K562 (cell line): ENCODE measurements around the gene AFDN. TPM values are rescaled to one million over a fixed set of nuclear protein-coding genes. Genes with fewer than 3 reads are reported as not detected.

Source experiments
- ATAC-seq: fragments of 200-7000 bp; cut with Tn5 transposase; 3 replicates; pipeline ENCODE4 v1.9.1; 2020; ENCODE audit warnings: moderate library complexity
- BruUV-seq: library from RNA; stranded (reverse); fragments of 400-500 nt; replicated peaks from 2 replicates; lab custom pipeline; 2021; lab: Mats Ljungman, UMichigan
- CTCF ChIA-PET: fragments of 300-600 bp; formaldehyde crosslinking; extraction: SDS; loops from one replicate; lab custom pipeline; 2021; ENCODE audit warnings: low intra/inter-chr PET ratio; lab: Yijun Ruan, JAX
- POLR2A ChIA-PET: fragments of 300-600, 350-650 bp; sonication (Branson Sonifier 250); formaldehyde crosslinking; extraction: SDS; loops from one replicate; lab custom pipeline; 2021; ENCODE audit warnings: antibody characterized with exemption, inconsistent platforms; lab: Yijun Ruan, JAX
- DNase-seq, 4 experiments: peaks; one replicate each; pipeline versions ENCODE4 v3.0.0 to v3.0.0-alpha.2; 2011 to 2018; ENCODE audit warnings: low spot score in 3 of 4, mixed read lengths in 3 of 4; ENCODE audit errors: extremely low read depth in 1 of 4
- FAIRE-seq: peaks from 2 replicates; lab custom pipeline; 2011; peaks lifted over from hg19 to GRCh38; lab: Jason Lieb, UNC
- H2AFZ ChIP-seq: 2 replicates; pipeline ENCODE4 v1.6.0; 2011; ENCODE audit warnings: low read depth, low read length, control low read depth, inconsistent platforms
- H3K27ac ChIP-seq: fragments of 200-600 bp; 3 replicates; pipeline ENCODE4 v1.8.0; 2011; ENCODE audit warnings: low read depth, mild to moderate bottlenecking, control low read depth, inconsistent platforms, low read length, moderate library complexity, mixed read lengths; ENCODE audit errors: extremely low read depth
- H3K27me3 ChIP-seq, 2 experiments: fragments of 300-600 bp in 1 of 2; 2 replicates in 1 of 2; 3 replicates in 1 of 2; pipeline versions ENCODE4 v1.6.0 to v1.8.0; 2011; ENCODE audit warnings: inconsistent platforms in 2 of 2, low read length in 2 of 2, mild to moderate bottlenecking in 1 of 2, mixed read lengths in 1 of 2, moderate library complexity in 1 of 2; ENCODE audit not compliant: control insufficient read depth in 2 of 2, insufficient read depth in 2 of 2
- H3K36me3 ChIP-seq: fragments of 300-600 bp; 3 replicates; pipeline ENCODE4 v1.8.0; 2011; ENCODE audit warnings: mild to moderate bottlenecking, low read length, inconsistent platforms; ENCODE audit not compliant: control insufficient read depth, insufficient read depth
- H3K4me1 ChIP-seq, 2 experiments: fragments of 200-600 bp in 1 of 2; replicated peaks in 1 of 2; 2 replicates in 1 of 2; 3 replicates in 1 of 2; pipeline versions ENCODE4 v1.5.1 to v1.8.0; 2011; ENCODE audit warnings: inconsistent platforms in 2 of 2, low read length in 2 of 2, mild to moderate bottlenecking in 1 of 2, mixed read lengths in 1 of 2, moderate library complexity in 1 of 2; ENCODE audit not compliant: control insufficient read depth in 2 of 2, insufficient read depth in 2 of 2
- H3K4me2 ChIP-seq: 2 replicates; pipeline ENCODE4 v1.6.1; 2011; ENCODE audit warnings: low read length, control low read depth, inconsistent platforms, mixed read lengths; ENCODE audit not compliant: insufficient read depth
- H3K4me3 ChIP-seq: fragments of 200-600 bp; sonication (generic), shearing (Covaris generic); 2 replicates; pipeline ENCODE4 v1.5.1; 2016; ENCODE audit warnings: control low read depth, inconsistent platforms
- H3K79me2 ChIP-seq: fragments of 200-600 bp; 3 replicates; pipeline ENCODE4 v1.8.0; 2011; ENCODE audit warnings: low read length, inconsistent platforms; ENCODE audit not compliant: control insufficient read depth, insufficient read depth
- H3K9ac ChIP-seq, 2 experiments: 2 replicates each; pipeline versions ENCODE4 v1.6.0 to v1.6.1; 2011; ENCODE audit warnings: low read depth in 2 of 2, low read length in 2 of 2, control low read depth in 1 of 2, inconsistent platforms in 1 of 2, mild to moderate bottlenecking in 1 of 2, mixed read lengths in 1 of 2; ENCODE audit not compliant: insufficient read depth in 1 of 2
- H3K9me1 ChIP-seq: one replicate; pipeline ENCODE4 v1.6.0; 2011; ENCODE audit warnings: inconsistent platforms, mild to moderate bottlenecking, low read length, moderate library complexity; ENCODE audit not compliant: control insufficient read depth, insufficient read depth
- H3K9me3 ChIP-seq: replicated peaks from 2 replicates; pipeline ENCODE4 v1.5.1; 2011; ENCODE audit warnings: low read depth, low read length, inconsistent platforms; ENCODE audit not compliant: control insufficient read depth, insufficient read depth
- H4K20me1 ChIP-seq: replicated peaks from 2 replicates; pipeline ENCODE4 v1.6.1; 2011; ENCODE audit warnings: low read length, inconsistent platforms, mixed read lengths; ENCODE audit not compliant: control insufficient read depth, insufficient read depth
- GATAD2A ChIP-seq: fragments of 450-650 bp; IDR thresholded peaks from 2 replicates; pipeline ENCODE4 v1.6.1; 2017
- GTF2A2 ChIP-seq: IDR thresholded peaks from 2 replicates; pipeline ENCODE4 v1.6.1; 2016; ENCODE audit warnings: mild to moderate bottlenecking, missing genetic modification characterization, missing compliant biosample characterization
- HEY1 ChIP-seq: fragments of 250-450 bp; sonication (Bioruptor Pico); IDR thresholded peaks from 2 replicates; pipeline ENCODE4 v1.5.0; 2020; ENCODE audit warnings: mild to moderate bottlenecking, moderate library complexity, borderline replicate concordance
- ILK ChIP-seq: fragments of 450-650 bp; IDR thresholded peaks from 2 replicates; pipeline ENCODE4 v1.6.1; 2016; ENCODE audit warnings: missing genetic modification characterization, low read depth, mild to moderate bottlenecking, missing compliant biosample characterization, moderate library complexity, borderline replicate concordance
- MAFF ChIP-seq: IDR thresholded peaks from 2 replicates; pipeline ENCODE4 v1.6.1; 2012; ENCODE audit warnings: low read length, improper control_type of control experiment
- MEIS2 ChIP-seq: fragments of 450-650 bp; IDR thresholded peaks from 2 replicates; pipeline ENCODE4 v1.6.1; 2014; ENCODE audit warnings: mild to moderate bottlenecking; ENCODE audit not compliant: partially characterized antibody
- NCOA6 ChIP-seq: fragments of 450-650 bp; IDR thresholded peaks from 2 replicates; pipeline ENCODE4 v1.6.1; 2017; ENCODE audit warnings: mild to moderate bottlenecking
- PCBP2 ChIP-seq: fragments of 200-400 bp; formaldehyde crosslinking; IDR thresholded peaks from 2 replicates; pipeline ENCODE4 v1.6.1; 2018; ENCODE audit warnings: low read length, low read depth, mild to moderate bottlenecking, moderate library complexity; ENCODE audit not compliant: poor library complexity, severe bottlenecking
- PHB ChIP-seq: fragments of 250-450 bp; sonication (Bioruptor Pico); IDR thresholded peaks from 2 replicates; pipeline ENCODE4 v1.5.0; 2021
- PTBP1 ChIP-seq: fragments of 200-400 bp; formaldehyde crosslinking; IDR thresholded peaks from 2 replicates; pipeline ENCODE4 v1.6.1; 2017; ENCODE audit warnings: low read depth, low read length
- SIN3B ChIP-seq: fragments of 450-650 bp; IDR thresholded peaks from 2 replicates; pipeline ENCODE4 v1.6.1; 2017; ENCODE audit warnings: low read depth, mild to moderate bottlenecking, moderate library complexity
- SRSF7 ChIP-seq: fragments of 200-400 bp; formaldehyde crosslinking; optimal IDR thresholded peaks from 2 replicates; pipeline ENCODE3; 2017; ENCODE audit warnings: mild to moderate bottlenecking, low read depth, low read length
- ZNF140 ChIP-seq: fragments of 250-450 bp; sonication (Bioruptor Pico); IDR thresholded peaks from 2 replicates; pipeline ENCODE4 v1.8.0; 2021; ENCODE audit warnings: moderate library complexity, mild to moderate bottlenecking, inconsistent platforms
- ZNF3 ChIP-seq: fragments of 250-450 bp; sonication (Bioruptor Pico); IDR thresholded peaks from 2 replicates; pipeline ENCODE4 v1.5.0; 2021; ENCODE audit warnings: mild to moderate bottlenecking, moderate library complexity
- ZNF589 ChIP-seq: fragments of 200-800 bp; sonication (Bioruptor generic); IDR thresholded peaks from 2 replicates; pipeline ENCODE4 v1.6.1; 2016; ENCODE audit warnings: low read depth, missing genetic modification characterization, missing compliant biosample characterization
- ZNF766 ChIP-seq: fragments of 200-800 bp; sonication (Bioruptor generic); conservative IDR thresholded peaks from 2 replicates; pipeline ENCODE4 v1.6.1; 2016; ENCODE audit warnings: missing genetic modification characterization, missing compliant biosample characterization
- ZNF830 ChIP-seq: fragments of 250-450 bp; sonication (Bioruptor Pico); IDR thresholded peaks from 2 replicates; pipeline ENCODE4 v1.5.0; 2021; ENCODE audit warnings: mild to moderate bottlenecking
- in situ Hi-C: fragments of 300-500 bp; cut with MboI; formaldehyde crosslinking; loops from 4 replicates; pipeline ENCODE4 v1.15.0; 2018; ENCODE audit warnings: inconsistent platforms, mixed read lengths
- intact Hi-C: fragments of 100-400 bp; cut with micrococcal nuclease; formaldehyde crosslinking; loops from 2 replicates; pipeline ENCODE4 v1.14.2; 2022
- polyA plus RNA-seq, 8 experiments: library from polyadenylated mRNA; depleted of rRNA in 4 of 8; stranded (reverse) in 5 of 8; unstranded in 3 of 8; fragments of >200 nt; fragmentation: Nextera tagmentation in 2 of 8; fragmentation: Illumina TruSeq in 1 of 8; extraction: Ambion mirVana in 2 of 8; extraction: Trizol in 1 of 8; gene quantifications; 2 replicates each; pipeline versions ENCODE4 v1.2.1 to v1.2.3, GENCODE V29; 2011 to 2014; ENCODE audit warnings: inconsistent platforms in 1 of 8, missing spikeins in 1 of 8
- total RNA-seq, 7 experiments: library from RNA; depleted of rRNA in 6 of 7; stranded (reverse); fragments of >200 nt in 6 of 7; fragmentation: Illumina TruSeq in 2 of 7; extraction: Trizol in 2 of 7; gene quantifications; 2 replicates each; pipeline versions ENCODE4 v1.2.1 to v1.2.3, GENCODE V29; 2011 to 2021; ENCODE audit warnings: low replicate concordance in 1 of 7
- TF ChIP-seq, protein P1 (sequence below): sonication (generic); formaldehyde crosslinking; IDR thresholded peaks from 2 replicates; pipeline ENCODE4 v1.8.0; 2022; ENCODE audit warnings: mild to moderate bottlenecking, missing genetic modification reagents, borderline replicate concordance
- TF ChIP-seq, protein P2 (sequence below): fragments of 450-650 bp; formaldehyde crosslinking; conservative IDR thresholded peaks from 2 replicates; pipeline ENCODE4 v1.4.0; 2022; ENCODE audit warnings: mild to moderate bottlenecking, missing genetic modification characterization
- TF ChIP-seq, protein P3 (sequence below): fragments of 250-450 bp; sonication (Bioruptor Pico); IDR thresholded peaks from 2 replicates; pipeline ENCODE4 v1.5.0; 2022; ENCODE audit warnings: mild to moderate bottlenecking

AFDN gene
- total and polyA plus RNA-seq, 9 of the 15 experiments (the other 6 are each of a cell fraction or from before 2014, with no cell fraction given): 7.2 to 129 (median 105) TPM

DNA sequence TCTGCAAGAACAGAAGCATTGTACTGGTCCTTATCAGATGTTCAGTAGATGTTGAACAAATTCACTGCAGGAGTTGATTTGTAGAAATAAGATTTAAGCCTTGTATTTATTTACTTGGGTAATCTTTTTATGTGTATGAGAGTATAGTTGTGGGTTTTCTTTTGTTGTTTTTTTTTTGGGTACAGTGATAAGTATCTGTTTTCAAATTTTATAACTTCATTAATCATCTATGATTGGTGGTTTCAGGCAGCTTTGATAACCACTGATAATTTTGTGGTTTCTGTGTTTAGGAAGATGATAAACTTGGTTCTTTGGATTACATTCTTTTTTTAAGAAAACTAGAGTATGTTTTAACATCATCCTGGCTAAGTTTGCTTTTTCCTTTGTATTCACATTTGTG, 2.8 kb downstream of the AFDN start:
- FAIRE-seq: no peak
- no peaks in the 10 kb centered on the region for H3K27me3 ChIP-seq
- no peak overlapping the region for H2AFZ ChIP-seq
- no peak overlapping the region for H3K4me3 ChIP-seq
- peaks cover 18% of the 10 kb centered on the region for H4K20me1 ChIP-seq
- H3K9me3 ChIP-seq: no peaks in the 10 kb centered on the region
- no TSS peak for BruUV-seq
- peaks cover 23 to 50% of the 10 kb centered on the region in 2 experiments for H3K4me1 ChIP-seq
- DNase-seq: no peak
- no peaks in the 10 kb centered on the region; the same call in 2 of the 3 replicates for H3K36me3 ChIP-seq
- intact Hi-C loops: loop anchor here (2.0 to 5.0 kb wide), 2 partner anchors 62 to 67 kb away; no protein-coding TSS in a partner anchor
- peak overlapping the region in 1 of 2 experiments; percentile 51; a peak in 1 of 4 replicates for H3K9ac ChIP-seq
- no peak overlapping the region for H3K4me2 ChIP-seq
- ChIA-PET POLR2A (interaction anchor here (0.8 to 5.8 kb wide), 6 partner anchors 10 to 1582 kb away, joined by 3 to 45 read pairs (median 10); no protein-coding TSS in a partner anchor), CTCF (no interaction called here)
- no peaks in the 10 kb centered on the region for H3K9me1 ChIP-seq
- no peak for ATAC-seq
- H3K79me2 ChIP-seq: peaks cover 71% of the 10 kb centered on the region
- no peak overlapping the region for H3K27ac ChIP-seq
- in situ Hi-C loops: no loop called here
- TF ChIP-seq HEY1 (no peak), PHB (CRISPR knock-in tag) (no peak), NCOA6 (no peak), ZNF3 (CRISPR knock-in tag) (no peak), SRSF7 (no peak), ZNF830 (no peak), ILK (tag) (no peak), MAFF (no peak), ZNF766 (0 out of 2 replicates have a peak, but pooled peaks have one; percentile 35), GATAD2A (no peak), ZNF140 (CRISPR knock-in tag) (no peak), GTF2A2 (tag) (no peak), PCBP2 (no peak), MEIS2 (peak; percentile 90), ZNF589 (CRISPR knock-in tag) (no peak), SIN3B (no peak), PTBP1 (no peak)
- TF ChIP-seq, protein P1, sequence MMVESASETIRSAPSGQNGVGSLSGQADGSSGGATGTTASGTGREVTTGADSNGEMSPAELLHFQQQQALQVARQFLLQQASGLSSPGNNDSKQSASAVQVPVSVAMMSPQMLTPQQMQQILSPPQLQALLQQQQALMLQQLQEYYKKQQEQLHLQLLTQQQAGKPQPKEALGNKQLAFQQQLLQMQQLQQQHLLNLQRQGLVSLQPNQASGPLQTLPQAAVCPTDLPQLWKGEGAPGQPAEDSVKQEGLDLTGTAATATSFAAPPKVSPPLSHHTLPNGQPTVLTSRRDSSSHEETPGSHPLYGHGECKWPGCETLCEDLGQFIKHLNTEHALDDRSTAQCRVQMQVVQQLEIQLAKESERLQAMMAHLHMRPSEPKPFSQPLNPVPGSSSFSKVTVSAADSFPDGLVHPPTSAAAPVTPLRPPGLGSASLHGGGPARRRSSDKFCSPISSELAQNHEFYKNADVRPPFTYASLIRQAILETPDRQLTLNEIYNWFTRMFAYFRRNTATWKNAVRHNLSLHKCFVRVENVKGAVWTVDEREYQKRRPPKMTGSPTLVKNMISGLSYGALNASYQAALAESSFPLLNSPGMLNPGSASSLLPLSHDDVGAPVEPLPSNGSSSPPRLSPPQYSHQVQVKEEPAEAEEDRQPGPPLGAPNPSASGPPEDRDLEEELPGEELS: no peak
- TF ChIP-seq, protein P2, sequence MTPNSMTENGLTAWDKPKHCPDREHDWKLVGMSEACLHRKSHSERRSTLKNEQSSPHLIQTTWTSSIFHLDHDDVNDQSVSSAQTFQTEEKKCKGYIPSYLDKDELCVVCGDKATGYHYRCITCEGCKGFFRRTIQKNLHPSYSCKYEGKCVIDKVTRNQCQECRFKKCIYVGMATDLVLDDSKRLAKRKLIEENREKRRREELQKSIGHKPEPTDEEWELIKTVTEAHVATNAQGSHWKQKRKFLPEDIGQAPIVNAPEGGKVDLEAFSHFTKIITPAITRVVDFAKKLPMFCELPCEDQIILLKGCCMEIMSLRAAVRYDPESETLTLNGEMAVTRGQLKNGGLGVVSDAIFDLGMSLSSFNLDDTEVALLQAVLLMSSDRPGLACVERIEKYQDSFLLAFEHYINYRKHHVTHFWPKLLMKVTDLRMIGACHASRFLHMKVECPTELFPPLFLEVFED (CRISPR knock-in tag): no peak
- TF ChIP-seq, protein P3, sequence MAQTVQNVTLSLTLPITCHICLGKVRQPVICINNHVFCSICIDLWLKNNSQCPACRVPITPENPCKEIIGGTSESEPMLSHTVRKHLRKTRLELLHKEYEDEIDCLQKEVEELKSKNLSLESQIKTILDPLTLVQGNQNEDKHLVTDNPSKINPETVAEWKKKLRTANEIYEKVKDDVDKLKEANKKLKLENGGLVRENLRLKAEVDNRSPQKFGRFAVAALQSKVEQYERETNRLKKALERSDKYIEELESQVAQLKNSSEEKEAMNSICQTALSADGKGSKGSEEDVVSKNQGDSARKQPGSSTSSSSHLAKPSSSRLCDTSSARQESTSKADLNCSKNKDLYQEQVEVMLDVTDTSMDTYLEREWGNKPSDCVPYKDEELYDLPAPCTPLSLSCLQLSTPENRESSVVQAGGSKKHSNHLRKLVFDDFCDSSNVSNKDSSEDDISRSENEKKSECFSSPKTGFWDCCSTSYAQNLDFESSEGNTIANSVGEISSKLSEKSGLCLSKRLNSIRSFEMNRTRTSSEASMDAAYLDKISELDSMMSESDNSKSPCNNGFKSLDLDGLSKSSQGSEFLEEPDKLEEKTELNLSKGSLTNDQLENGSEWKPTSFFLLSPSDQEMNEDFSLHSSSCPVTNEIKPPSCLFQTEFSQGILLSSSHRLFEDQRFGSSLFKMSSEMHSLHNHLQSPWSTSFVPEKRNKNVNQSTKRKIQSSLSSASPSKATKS (CRISPR knock-in tag): no peak
